GM12878 (cell line): ENCODE results near the gene SLC30A7. TPM values are rescaled to one million over a fixed set of nuclear protein-coding genes. Genes with fewer than 3 reads are reported as not detected.

Experiments
- ASH2L ChIP-seq: fragments of 300-600, 200-600 bp; sonication (generic); IDR thresholded peaks from 2 replicates; pipeline ENCODE4 v1.6.1; 2017; ENCODE audit warnings: low read depth, mild to moderate bottlenecking, borderline replicate concordance
- CBX3 ChIP-seq: fragments of 200-600 bp; sonication (generic); IDR thresholded peaks from 2 replicates; pipeline ENCODE4 v1.6.1; 2016; ENCODE audit warnings: low read depth, borderline replicate concordance
- IRF4 ChIP-seq: IDR thresholded peaks from 2 replicates; pipeline ENCODE4 v1.6.1; 2011; ENCODE audit warnings: low read depth, low read length
- KAT2A ChIP-seq: conservative IDR thresholded peaks from 2 replicates; pipeline ENCODE4 v1.6.1; 2011; ENCODE audit warnings: low read depth, low read length; ENCODE audit not compliant: control insufficient read depth
- MAX ChIP-seq: IDR thresholded peaks from 2 replicates; pipeline ENCODE4 v1.6.1; 2012; ENCODE audit warnings: low read depth, low read length, improper control_type of control experiment
- NR2C2 ChIP-seq: IDR thresholded peaks from 2 replicates; pipeline ENCODE4 v1.6.1; 2011; ENCODE audit warnings: borderline replicate concordance, low read depth; ENCODE audit not compliant: control insufficient read depth, insufficient read length
- RAD51 ChIP-seq: fragments of 450-650 bp; IDR thresholded peaks from 2 replicates; pipeline ENCODE4 v1.6.1; 2016; ENCODE audit warnings: moderate library complexity, mild to moderate bottlenecking, inconsistent platforms
- RFX5 ChIP-seq: IDR thresholded peaks from 2 replicates; pipeline ENCODE4 v1.6.1; 2011; ENCODE audit warnings: low read depth, low read length, improper control_type of control experiment
- ZNF207 ChIP-seq: fragments of 450-650 bp; IDR thresholded peaks from 2 replicates; pipeline ENCODE4 v1.6.1; 2014; ENCODE audit warnings: antibody characterized with exemption, mild to moderate bottlenecking, borderline replicate concordance
- ZNF274 ChIP-seq: IDR thresholded peaks from one replicate; pipeline ENCODE4 v1.8.0; 2011; ENCODE audit not compliant: insufficient read length, insufficient read depth
- ZSCAN29 ChIP-seq: fragments of 450-650 bp; IDR thresholded peaks from 2 replicates; pipeline ENCODE4 v1.6.1; 2017; ENCODE audit warnings: mild to moderate bottlenecking, moderate library complexity
- polyA plus RNA-seq, 11 experiments: library from polyadenylated mRNA; depleted of rRNA in 4 of 11; unstranded in 6 of 11; stranded (reverse) in 5 of 11; fragments of >200 nt; fragmentation: Nextera tagmentation in 4 of 11; fragmentation: Illumina TruSeq in 1 of 11; extraction: Ambion mirVana in 4 of 11; extraction: Trizol in 1 of 11; gene quantifications; 1 replicate in 1 of 11; 2 replicates in 10 of 11; pipeline versions ENCODE4 v1.2.1 to v1.2.3, GENCODE V29; 2011 to 2016; ENCODE audit warnings: inconsistent platforms in 2 of 11, missing spikeins in 2 of 11, low read depth in 1 of 11
- total RNA-seq, 4 experiments: library from RNA; depleted of rRNA in 3 of 4; stranded (reverse); fragments of >200 nt in 3 of 4; fragmentation: Illumina TruSeq in 1 of 4; extraction: Trizol in 1 of 4; gene quantifications; 2 replicates each; pipeline versions ENCODE4 v1.2.1 to v1.2.3, GENCODE V29; 2013 to 2021
- TF ChIP-seq, protein P1 (sequence below): fragments of 450-650 bp; IDR thresholded peaks from 2 replicates; pipeline ENCODE4 v1.6.1; 2016; ENCODE audit warnings: mild to moderate bottlenecking
- TF ChIP-seq, protein P2 (sequence below): IDR thresholded peaks from 2 replicates; pipeline ENCODE4 v1.6.1; 2011; ENCODE audit warnings: borderline replicate concordance, low read depth, mild to moderate bottlenecking, moderate library complexity, mixed read lengths, low read length; ENCODE audit not compliant: insufficient read depth; ENCODE audit errors: extremely low read length
- TF ChIP-seq, protein P3 (sequence below): IDR thresholded peaks from 2 replicates; pipeline ENCODE4 v1.6.1; 2012; ENCODE audit warnings: improper control_type of control experiment, low read depth, low read length; ENCODE audit not compliant: insufficient replicate concordance
- TF ChIP-seq, protein P4 (sequence below): IDR thresholded peaks from 2 replicates; pipeline ENCODE4 v1.6.1; 2011; ENCODE audit warnings: borderline replicate concordance, low read depth, mild to moderate bottlenecking, moderate library complexity, low read length; ENCODE audit not compliant: insufficient read depth, poor library complexity, severe bottlenecking
- TF ChIP-seq, protein P5 (sequence below): fragments of 450-650 bp; IDR thresholded peaks from 2 replicates; pipeline ENCODE4 v1.6.1; 2018; ENCODE audit warnings: borderline replicate concordance, mild to moderate bottlenecking; ENCODE audit not compliant: partially characterized antibody

SLC30A7 gene
- total and polyA plus RNA-seq, 10 of the 15 experiments (the other 5 are each of a cell fraction or from before 2014, with no cell fraction given): 4.4 to 23.3 (median 16.9) TPM

DNA sequence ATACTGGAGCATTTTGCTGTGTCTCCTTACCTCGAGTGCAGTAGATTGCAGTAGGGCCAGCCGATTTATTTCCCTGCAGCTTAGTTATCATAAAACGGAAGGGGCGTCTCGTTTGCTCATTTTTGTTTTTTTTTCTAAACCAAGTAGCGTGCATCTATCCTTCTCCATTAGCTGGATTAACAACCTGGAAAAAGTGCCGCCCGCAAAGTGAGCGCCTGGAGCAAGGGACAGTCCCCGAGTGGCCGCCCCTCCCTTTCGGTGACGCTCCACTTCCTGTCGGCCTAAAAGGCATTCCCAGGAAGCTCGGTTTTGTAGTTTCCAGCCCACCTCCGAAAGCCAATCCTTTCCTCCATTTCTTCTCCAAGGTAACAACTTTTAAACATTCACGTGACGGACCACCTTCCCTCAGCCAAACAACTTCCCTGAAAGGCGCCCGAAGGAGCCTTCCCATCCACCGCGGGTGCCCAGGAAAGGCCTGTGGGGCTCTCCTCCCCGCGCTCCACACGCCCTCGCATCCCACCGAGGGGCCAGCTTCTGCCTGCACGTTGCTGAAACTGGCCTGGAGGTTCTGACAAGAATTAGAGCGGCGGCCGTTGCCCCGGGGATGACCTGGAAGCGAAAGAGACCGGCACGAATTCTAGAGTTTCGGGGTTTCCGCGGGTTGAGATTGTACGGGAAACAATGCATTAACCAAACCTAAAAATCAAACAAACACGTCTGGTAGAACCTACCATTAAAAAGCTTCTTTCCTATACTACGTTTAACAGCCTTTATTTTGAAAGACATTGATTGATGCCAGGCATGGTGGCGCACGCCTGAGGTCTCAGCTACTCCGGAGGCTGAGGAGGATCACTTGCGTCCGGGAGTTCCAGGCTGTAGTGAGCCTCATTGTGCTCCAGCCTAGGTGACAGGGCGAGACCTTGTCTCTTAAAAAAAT, 1.0 kb upstream of the SLC30A7 start, which contains the start of gene EXTL2 (continued):
- TF ChIP-seq NR2C2 (no peak), MAX (no peak), ZSCAN29 (no peak), RFX5 (no peak), RAD51 (0 out of 2 replicates have a peak, but pooled peaks have one; percentile 13), CBX3 (no peak), ASH2L (peak; percentile 64; the same call in 1 of the 2 replicates), IRF4 (no peak), ZNF207 (no peak), KAT2A (no peak), ZNF274 (no peak)
- TF ChIP-seq, protein P1, sequence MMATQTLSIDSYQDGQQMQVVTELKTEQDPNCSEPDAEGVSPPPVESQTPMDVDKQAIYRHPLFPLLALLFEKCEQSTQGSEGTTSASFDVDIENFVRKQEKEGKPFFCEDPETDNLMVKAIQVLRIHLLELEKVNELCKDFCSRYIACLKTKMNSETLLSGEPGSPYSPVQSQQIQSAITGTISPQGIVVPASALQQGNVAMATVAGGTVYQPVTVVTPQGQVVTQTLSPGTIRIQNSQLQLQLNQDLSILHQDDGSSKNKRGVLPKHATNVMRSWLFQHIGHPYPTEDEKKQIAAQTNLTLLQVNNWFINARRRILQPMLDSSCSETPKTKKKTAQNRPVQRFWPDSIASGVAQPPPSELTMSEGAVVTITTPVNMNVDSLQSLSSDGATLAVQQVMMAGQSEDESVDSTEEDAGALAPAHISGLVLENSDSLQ: peak; percentile 66
- TF ChIP-seq, protein P2, sequence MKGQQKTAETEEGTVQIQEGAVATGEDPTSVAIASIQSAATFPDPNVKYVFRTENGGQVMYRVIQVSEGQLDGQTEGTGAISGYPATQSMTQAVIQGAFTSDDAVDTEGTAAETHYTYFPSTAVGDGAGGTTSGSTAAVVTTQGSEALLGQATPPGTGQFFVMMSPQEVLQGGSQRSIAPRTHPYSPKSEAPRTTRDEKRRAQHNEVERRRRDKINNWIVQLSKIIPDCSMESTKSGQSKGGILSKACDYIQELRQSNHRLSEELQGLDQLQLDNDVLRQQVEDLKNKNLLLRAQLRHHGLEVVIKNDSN: no peak
- TF ChIP-seq, protein P3, sequence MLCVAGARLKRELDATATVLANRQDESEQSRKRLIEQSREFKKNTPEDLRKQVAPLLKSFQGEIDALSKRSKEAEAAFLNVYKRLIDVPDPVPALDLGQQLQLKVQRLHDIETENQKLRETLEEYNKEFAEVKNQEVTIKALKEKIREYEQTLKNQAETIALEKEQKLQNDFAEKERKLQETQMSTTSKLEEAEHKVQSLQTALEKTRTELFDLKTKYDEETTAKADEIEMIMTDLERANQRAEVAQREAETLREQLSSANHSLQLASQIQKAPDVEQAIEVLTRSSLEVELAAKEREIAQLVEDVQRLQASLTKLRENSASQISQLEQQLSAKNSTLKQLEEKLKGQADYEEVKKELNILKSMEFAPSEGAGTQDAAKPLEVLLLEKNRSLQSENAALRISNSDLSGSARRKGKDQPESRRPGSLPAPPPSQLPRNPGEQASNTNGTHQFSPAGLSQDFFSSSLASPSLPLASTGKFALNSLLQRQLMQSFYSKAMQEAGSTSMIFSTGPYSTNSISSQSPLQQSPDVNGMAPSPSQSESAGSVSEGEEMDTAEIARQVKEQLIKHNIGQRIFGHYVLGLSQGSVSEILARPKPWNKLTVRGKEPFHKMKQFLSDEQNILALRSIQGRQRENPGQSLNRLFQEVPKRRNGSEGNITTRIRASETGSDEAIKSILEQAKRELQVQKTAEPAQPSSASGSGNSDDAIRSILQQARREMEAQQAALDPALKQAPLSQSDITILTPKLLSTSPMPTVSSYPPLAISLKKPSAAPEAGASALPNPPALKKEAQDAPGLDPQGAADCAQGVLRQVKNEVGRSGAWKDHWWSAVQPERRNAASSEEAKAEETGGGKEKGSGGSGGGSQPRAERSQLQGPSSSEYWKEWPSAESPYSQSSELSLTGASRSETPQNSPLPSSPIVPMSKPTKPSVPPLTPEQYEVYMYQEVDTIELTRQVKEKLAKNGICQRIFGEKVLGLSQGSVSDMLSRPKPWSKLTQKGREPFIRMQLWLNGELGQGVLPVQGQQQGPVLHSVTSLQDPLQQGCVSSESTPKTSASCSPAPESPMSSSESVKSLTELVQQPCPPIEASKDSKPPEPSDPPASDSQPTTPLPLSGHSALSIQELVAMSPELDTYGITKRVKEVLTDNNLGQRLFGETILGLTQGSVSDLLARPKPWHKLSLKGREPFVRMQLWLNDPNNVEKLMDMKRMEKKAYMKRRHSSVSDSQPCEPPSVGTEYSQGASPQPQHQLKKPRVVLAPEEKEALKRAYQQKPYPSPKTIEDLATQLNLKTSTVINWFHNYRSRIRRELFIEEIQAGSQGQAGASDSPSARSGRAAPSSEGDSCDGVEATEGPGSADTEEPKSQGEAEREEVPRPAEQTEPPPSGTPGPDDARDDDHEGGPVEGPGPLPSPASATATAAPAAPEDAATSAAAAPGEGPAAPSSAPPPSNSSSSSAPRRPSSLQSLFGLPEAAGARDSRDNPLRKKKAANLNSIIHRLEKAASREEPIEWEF: no peak
- TF ChIP-seq, protein P4, sequence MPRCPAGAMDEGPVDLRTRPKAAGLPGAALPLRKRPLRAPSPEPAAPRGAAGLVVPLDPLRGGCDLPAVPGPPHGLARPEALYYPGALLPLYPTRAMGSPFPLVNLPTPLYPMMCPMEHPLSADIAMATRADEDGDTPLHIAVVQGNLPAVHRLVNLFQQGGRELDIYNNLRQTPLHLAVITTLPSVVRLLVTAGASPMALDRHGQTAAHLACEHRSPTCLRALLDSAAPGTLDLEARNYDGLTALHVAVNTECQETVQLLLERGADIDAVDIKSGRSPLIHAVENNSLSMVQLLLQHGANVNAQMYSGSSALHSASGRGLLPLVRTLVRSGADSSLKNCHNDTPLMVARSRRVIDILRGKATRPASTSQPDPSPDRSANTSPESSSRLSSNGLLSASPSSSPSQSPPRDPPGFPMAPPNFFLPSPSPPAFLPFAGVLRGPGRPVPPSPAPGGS: peak; percentile 36
- TF ChIP-seq, protein P5, sequence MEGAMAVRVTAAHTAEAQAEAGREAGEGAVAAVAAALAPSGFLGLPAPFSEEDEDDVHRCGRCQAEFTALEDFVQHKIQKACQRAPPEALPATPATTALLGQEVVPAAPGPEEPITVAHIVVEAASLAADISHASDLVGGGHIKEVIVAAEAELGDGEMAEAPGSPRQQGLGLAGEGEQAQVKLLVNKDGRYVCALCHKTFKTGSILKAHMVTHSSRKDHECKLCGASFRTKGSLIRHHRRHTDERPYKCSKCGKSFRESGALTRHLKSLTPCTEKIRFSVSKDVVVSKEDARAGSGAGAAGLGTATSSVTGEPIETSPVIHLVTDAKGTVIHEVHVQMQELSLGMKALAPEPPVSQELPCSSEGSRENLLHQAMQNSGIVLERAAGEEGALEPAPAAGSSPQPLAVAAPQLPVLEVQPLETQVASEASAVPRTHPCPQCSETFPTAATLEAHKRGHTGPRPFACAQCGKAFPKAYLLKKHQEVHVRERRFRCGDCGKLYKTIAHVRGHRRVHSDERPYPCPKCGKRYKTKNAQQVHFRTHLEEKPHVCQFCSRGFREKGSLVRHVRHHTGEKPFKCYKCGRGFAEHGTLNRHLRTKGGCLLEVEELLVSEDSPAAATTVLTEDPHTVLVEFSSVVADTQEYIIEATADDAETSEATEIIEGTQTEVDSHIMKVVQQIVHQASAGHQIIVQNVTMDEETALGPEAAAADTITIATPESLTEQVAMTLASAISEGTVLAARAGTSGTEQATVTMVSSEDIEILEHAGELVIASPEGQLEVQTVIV: no peak
